Ovary (tissue), 3 donors: ENCODE data around the gene NOX3.

ENCODE experiments used
- CTCF ChIP-seq, 3 donors: fragments of 450-650 bp in 2 of 3; fragments of 200-600 bp in 1 of 3; IDR thresholded peaks; one replicate each; pipeline versions ENCODE4 v1.5.1 to v1.8.0; 2016 to 2022; ENCODE audit warnings: antibody characterized with exemption in 3 of 3, mild to moderate bottlenecking in 1 of 3
- EP300 ChIP-seq: sonication (generic); formaldehyde crosslinking; IDR thresholded peaks from one replicate; pipeline ENCODE4 v1.6.1; 2017; ENCODE audit warnings: antibody characterized with exemption
- POLR2A ChIP-seq: fragments of 450-650 bp; IDR thresholded peaks from one replicate; pipeline ENCODE4 v1.6.1; 2017; ENCODE audit warnings: antibody characterized with exemption, mild to moderate bottlenecking, moderate library complexity
- donor health status: DM: no; HTN: no; CAD: no.

DNA sequence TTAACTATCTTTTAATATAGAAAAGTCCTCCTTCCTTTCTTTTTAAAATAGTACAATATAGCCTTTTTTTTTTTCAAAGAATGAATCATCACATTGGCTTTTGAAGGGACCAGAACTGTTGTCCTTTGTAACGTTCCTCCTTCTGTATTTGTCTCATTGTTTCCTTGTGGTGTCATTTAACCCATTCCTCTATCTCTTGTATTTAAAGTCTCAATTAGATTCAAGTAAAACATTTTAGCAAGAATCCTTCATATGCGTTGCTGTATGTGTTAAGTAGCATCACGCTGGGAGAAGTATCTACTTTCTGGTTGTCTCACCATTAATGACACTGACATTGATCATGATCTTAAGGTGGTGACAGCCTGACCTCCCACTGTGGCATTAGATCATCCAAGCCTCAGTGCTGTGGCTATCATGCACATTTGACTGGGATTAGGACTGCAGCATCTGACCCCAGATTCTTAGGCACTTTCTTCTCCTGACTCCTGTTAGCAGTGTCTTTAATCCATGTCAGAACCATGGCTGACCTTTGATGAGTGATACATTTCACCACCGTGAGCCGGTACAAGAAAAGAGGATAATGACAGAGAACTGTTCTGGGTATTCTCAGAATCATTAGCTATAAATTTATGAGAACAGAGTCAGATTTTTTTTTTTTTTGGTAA lies 73.8 kb downstream of the NOX3 start:
- TF ChIP-seq EP300 (no peak), POLR2A (no peak), CTCF (IDR thresholded peaks at IDR 0.05) (no peak)
